DND-41 (cell line): ENCODE data around the gene COMMD6.

ENCODE experiments used
- EZH2 ChIP-seq: IDR thresholded peaks from 3 replicates; pipeline ENCODE4 v1.6.1; 2012; ENCODE audit warnings: borderline replicate concordance, low read depth, mild to moderate bottlenecking, moderate library complexity, low read length, inconsistent platforms; ENCODE audit not compliant: severe bottlenecking
- TF ChIP-seq, protein P1 (sequence below): IDR thresholded peaks from 2 replicates; pipeline ENCODE4 v1.5.1; 2012; ENCODE audit warnings: borderline replicate concordance, low read length, moderate library complexity, mild to moderate bottlenecking; ENCODE audit not compliant: poor library complexity, severe bottlenecking; ENCODE audit errors: extremely low read depth

DNA sequence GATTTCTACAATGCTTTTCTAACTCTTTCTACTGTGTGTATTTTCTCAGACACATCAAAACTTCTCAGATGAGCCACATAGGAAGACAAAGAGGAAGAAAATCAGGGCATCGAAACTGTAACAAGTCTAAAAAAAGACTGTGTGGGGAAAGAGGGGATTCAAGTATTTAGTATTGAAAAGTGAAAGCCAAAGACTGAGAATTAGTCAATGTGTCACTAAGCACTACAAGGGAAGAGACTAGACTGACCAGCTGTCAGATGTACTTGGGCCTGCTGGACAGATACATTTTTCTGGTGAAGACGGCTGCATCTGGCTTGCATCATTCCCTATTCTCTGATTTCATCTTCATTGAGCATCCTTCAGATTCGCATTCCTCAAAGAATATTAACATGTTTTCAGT, 25.4 kb downstream of the COMMD6 start:
- TF ChIP-seq, protein P1, sequence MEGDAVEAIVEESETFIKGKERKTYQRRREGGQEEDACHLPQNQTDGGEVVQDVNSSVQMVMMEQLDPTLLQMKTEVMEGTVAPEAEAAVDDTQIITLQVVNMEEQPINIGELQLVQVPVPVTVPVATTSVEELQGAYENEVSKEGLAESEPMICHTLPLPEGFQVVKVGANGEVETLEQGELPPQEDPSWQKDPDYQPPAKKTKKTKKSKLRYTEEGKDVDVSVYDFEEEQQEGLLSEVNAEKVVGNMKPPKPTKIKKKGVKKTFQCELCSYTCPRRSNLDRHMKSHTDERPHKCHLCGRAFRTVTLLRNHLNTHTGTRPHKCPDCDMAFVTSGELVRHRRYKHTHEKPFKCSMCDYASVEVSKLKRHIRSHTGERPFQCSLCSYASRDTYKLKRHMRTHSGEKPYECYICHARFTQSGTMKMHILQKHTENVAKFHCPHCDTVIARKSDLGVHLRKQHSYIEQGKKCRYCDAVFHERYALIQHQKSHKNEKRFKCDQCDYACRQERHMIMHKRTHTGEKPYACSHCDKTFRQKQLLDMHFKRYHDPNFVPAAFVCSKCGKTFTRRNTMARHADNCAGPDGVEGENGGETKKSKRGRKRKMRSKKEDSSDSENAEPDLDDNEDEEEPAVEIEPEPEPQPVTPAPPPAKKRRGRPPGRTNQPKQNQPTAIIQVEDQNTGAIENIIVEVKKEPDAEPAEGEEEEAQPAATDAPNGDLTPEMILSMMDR, result no peak
- TF ChIP-seq EZH2, result no peak
